IMR-90 (cell line): ENCODE data around the gene CDC42BPG. TPM values are rescaled to one million over a fixed set of nuclear protein-coding genes. Genes with fewer than 3 reads are reported as not detected.
"Not testable (repeated sequence)": the region's sequence is repeated elsewhere in the genome, so short reads cannot be mapped to it uniquely, and the experiment has no call there.

Experiments
- ATAC-seq: fragments of 200-7000 bp; cut with Tn5 transposase; 2 replicates; pipeline ENCODE4 v1.9.1; 2020; ENCODE audit warnings: low read depth, mild to moderate bottlenecking, moderate library complexity
- BruUV-seq: library from RNA; stranded (reverse); fragments of 400-500 nt; replicated peaks from 2 replicates; lab custom pipeline; 2021; lab: Mats Ljungman, UMichigan
- CTCF ChIA-PET: fragments of 300-600 bp; formaldehyde crosslinking; extraction: SDS; loops from one replicate; lab custom pipeline; 2021; ENCODE audit warnings: antibody characterized with exemption; lab: Yijun Ruan, JAX
- POLR2A ChIA-PET: fragments of 300-600 bp; sonication (Branson Sonifier 250); formaldehyde crosslinking; loops from one replicate; lab custom pipeline; 2022; ENCODE audit warnings: antibody characterized with exemption; ENCODE audit not compliant: unreplicated experiment; lab: Charles Lee
- DNase-seq: peaks from one replicate; pipeline ENCODE4 v3.0.0; 2013
- H2AFZ ChIP-seq: replicated peaks from 2 replicates; pipeline ENCODE3; 2013; ENCODE audit warnings: low read length, mild to moderate bottlenecking; ENCODE audit not compliant: poor library complexity
- H2AK5ac ChIP-seq: 2 replicates; pipeline ENCODE4 v1.6.1; 2013; ENCODE audit warnings: low read depth, low read length, inconsistent platforms
- H2AK9ac ChIP-seq: replicated peaks from 2 replicates; pipeline ENCODE3; 2013; ENCODE audit warnings: mild to moderate bottlenecking, low read depth, low read length, moderate library complexity; ENCODE audit not compliant: poor library complexity
- H2BK120ac ChIP-seq: 2 replicates; pipeline ENCODE4 v1.6.1; 2013; ENCODE audit warnings: low read depth, low read length, inconsistent platforms
- H2BK15ac ChIP-seq: 3 replicates; pipeline ENCODE4 v1.6.1; 2013; ENCODE audit warnings: low read depth, low read length, inconsistent platforms
- H2BK20ac ChIP-seq: 2 replicates; pipeline ENCODE4 v1.6.1; 2013; ENCODE audit warnings: low read depth, mild to moderate bottlenecking, inconsistent platforms, low read length, moderate library complexity
- H2BK5ac ChIP-seq: 2 replicates; pipeline ENCODE4 v1.6.1; 2013; ENCODE audit warnings: mild to moderate bottlenecking, low read depth, low read length, inconsistent platforms; ENCODE audit not compliant: poor library complexity, severe bottlenecking
- H3K14ac ChIP-seq: replicated peaks from 2 replicates; pipeline ENCODE4 v1.6.1; 2013; ENCODE audit warnings: low read depth, low read length, inconsistent platforms
- H3K18ac ChIP-seq: 2 replicates; pipeline ENCODE4 v1.6.1; 2013; ENCODE audit warnings: low read depth, low read length, control low read depth
- H3K23ac ChIP-seq: 2 replicates; pipeline ENCODE4 v1.6.1; 2013; ENCODE audit warnings: low read depth, low read length, inconsistent platforms
- H3K27ac ChIP-seq: 2 replicates; pipeline ENCODE4 v1.5.1; 2013; ENCODE audit warnings: mild to moderate bottlenecking, control low read depth, low read length; ENCODE audit not compliant: insufficient read depth
- H3K27me3 ChIP-seq: 2 replicates; pipeline ENCODE4 v1.6.1; 2013; ENCODE audit warnings: low read length; ENCODE audit not compliant: control insufficient read depth, insufficient read depth
- H3K36me3 ChIP-seq: 2 replicates; pipeline ENCODE4 v1.6.1; 2013; ENCODE audit warnings: low read length, mixed read lengths; ENCODE audit not compliant: control insufficient read depth, insufficient read depth
- H3K4ac ChIP-seq: 2 replicates; pipeline ENCODE4 v1.6.1; 2013; ENCODE audit warnings: low read depth, low read length, inconsistent platforms
- H3K4me1 ChIP-seq: 2 replicates; pipeline ENCODE4 v1.6.1; 2013; ENCODE audit warnings: low read length, mixed read lengths; ENCODE audit not compliant: control insufficient read depth, insufficient read depth
- H3K4me2 ChIP-seq: 2 replicates; pipeline ENCODE4 v1.6.1; 2013; ENCODE audit warnings: low read depth, mild to moderate bottlenecking, control low read depth, low read length, moderate library complexity
- H3K4me3 ChIP-seq: 2 replicates; pipeline ENCODE4 v1.5.1; 2013; ENCODE audit warnings: low read depth, mild to moderate bottlenecking, control low read depth, low read length, moderate library complexity; ENCODE audit not compliant: insufficient read depth
- H3K56ac ChIP-seq: 2 replicates; pipeline ENCODE4 v1.6.1; 2013; ENCODE audit warnings: low read length, inconsistent platforms; ENCODE audit not compliant: insufficient read depth; ENCODE audit errors: extremely low read depth
- H3K79me1 ChIP-seq, 2 experiments: 2 replicates each; pipeline ENCODE4 v1.6.1; 2013; ENCODE audit warnings: low read length in 2 of 2, inconsistent platforms in 1 of 2, low read depth in 1 of 2
- H3K9ac ChIP-seq: 2 replicates; pipeline ENCODE4 v1.6.1; 2013; ENCODE audit warnings: low read depth, low read length, control low read depth
- H3K9me1 ChIP-seq: 2 replicates; pipeline ENCODE4 v1.6.1; 2013; ENCODE audit warnings: low read length, inconsistent platforms; ENCODE audit not compliant: insufficient read depth
- H3K9me3 ChIP-seq: 2 replicates; pipeline ENCODE4 v1.6.1; 2013; ENCODE audit warnings: low read length; ENCODE audit not compliant: control insufficient read depth, insufficient read depth
- H4K20me1 ChIP-seq: 2 replicates; pipeline ENCODE4 v1.6.1; 2013; ENCODE audit warnings: low read length, inconsistent platforms; ENCODE audit not compliant: insufficient read depth
- H4K5ac ChIP-seq: 2 replicates; pipeline ENCODE4 v1.6.1; 2013; ENCODE audit warnings: mild to moderate bottlenecking, low read depth, low read length, control low read depth
- H4K8ac ChIP-seq, 2 experiments: 2 replicates each; pipeline ENCODE4 v1.6.1; 2013; ENCODE audit warnings: low read depth in 2 of 2, low read length in 2 of 2, control low read depth in 1 of 2, inconsistent platforms in 1 of 2
- H4K91ac ChIP-seq: 2 replicates; pipeline ENCODE4 v1.6.1; 2013; ENCODE audit warnings: low read depth, low read length, inconsistent platforms; ENCODE audit not compliant: insufficient read depth
- CTCF ChIP-seq: conservative IDR thresholded peaks from 2 replicates; pipeline ENCODE4 v1.5.1; 2012; ENCODE audit warnings: mild to moderate bottlenecking, low read depth, low read length, improper control_type of control experiment
- MAZ ChIP-seq: IDR thresholded peaks from 2 replicates; pipeline ENCODE4 v1.6.1; 2012; ENCODE audit warnings: low read depth, mild to moderate bottlenecking, low read length, improper control_type of control experiment, moderate library complexity, borderline replicate concordance
- RCOR1 ChIP-seq: IDR thresholded peaks from 2 replicates; pipeline ENCODE4 v1.6.1; 2012; ENCODE audit warnings: mild to moderate bottlenecking, low read length, improper control_type of control experiment; ENCODE audit not compliant: insufficient replicate concordance
- RFX5 ChIP-seq: IDR thresholded peaks from 2 replicates; pipeline ENCODE4 v1.8.0; 2012; ENCODE audit warnings: low read depth, mild to moderate bottlenecking, low read length, moderate library complexity
- WGBS, 2 experiments: methylation state at CpG; one replicate each; pipeline versions ENCODE4 v1.1.5 to v1.1.7; 2013; ENCODE audit warnings: missing lambda C conversion rate in 2 of 2; ENCODE audit not compliant: insufficient read length in 1 of 2; ENCODE audit errors: extremely low coverage in 2 of 2; 5-methylcytosine and 5-hydroxymethylcytosine counted together
- dilution Hi-C: fragments of 300-500 bp; cut with HindIII; formaldehyde crosslinking; loops from one replicate; pipeline ENCODE4 v1.14.3; 2018; ENCODE audit warnings: low sequenced_read_pairs; ENCODE audit not compliant: unreplicated experiment
- in situ Hi-C: fragments of 300-500 bp; cut with MboI; formaldehyde crosslinking; loops from 3 replicates; pipeline ENCODE4 v1.14.3; 2019; ENCODE audit warnings: low sequenced_read_pairs, inconsistent platforms, mixed read lengths
- intact Hi-C: fragments of 100-400 bp; cut with micrococcal nuclease; formaldehyde crosslinking; loops from 2 replicates; pipeline ENCODE4 v1.10.0; 2022
- polyA plus RNA-seq, 3 experiments: library from polyadenylated mRNA; depleted of rRNA; stranded (reverse); fragments of >200 nt; gene quantifications; 2 replicates each; pipeline ENCODE4 v1.2.3, GENCODE V29; 2012; ENCODE audit warnings: low replicate concordance in 1 of 3
- total RNA-seq: library from RNA; depleted of rRNA; stranded (reverse); fragments of >200 nt; gene quantifications from 2 replicates; pipeline ENCODE4 v1.2.3, GENCODE V29; 2012

The CDC42BPG gene
- total and polyA plus RNA-seq, 2 of the 4 experiments (the other 2 are of a cell fraction), result under 0.01 to 0.12 TPM

- H3K36me3 ChIP-seq, result no peaks in the 10 kb centered on the region
- H3K9me3 ChIP-seq, result no peaks in the 10 kb centered on the region
- H3K4ac ChIP-seq, result no peak overlapping the region
- H3K27ac ChIP-seq, result no peak overlapping the region
- CTCF ChIA-PET, result no interaction called here
- H3K9ac ChIP-seq, result no peak overlapping the region
- H2AK9ac ChIP-seq, result no peak overlapping the region
- no peak overlapping the region for H2BK15ac ChIP-seq
- no peak overlapping the region for H3K23ac ChIP-seq
- no peak overlapping the region for H2BK20ac ChIP-seq
- H3K18ac ChIP-seq, result no peak overlapping the region
- BruUV-seq, result no TSS peak
- H4K8ac ChIP-seq, result no peak overlapping the region
- no peak overlapping the region for H2AK5ac ChIP-seq
- H4K91ac ChIP-seq, result no peak overlapping the region
- no peak overlapping the region for H3K4me2 ChIP-seq
- no peaks in the 10 kb centered on the region for H4K20me1 ChIP-seq
- H2BK120ac ChIP-seq, result no peak overlapping the region
- dilution Hi-C loops, result no loop called here
- peaks cover 1% of the 10 kb centered on the region; the same call in 1 of the 2 replicates for H3K27me3 ChIP-seq
- no peak overlapping the region for H3K56ac ChIP-seq
- ATAC-seq (no peak), DNase-seq (no peak)
- H3K4me3 ChIP-seq, result no peak overlapping the region
- H2BK5ac ChIP-seq, result no peak overlapping the region
- intact Hi-C loops, result no loop called here
- 100% methylated on average over 1 of the region's 3 CpGs; no CpG with 5 or more reads in 1 of the 2 experiments for WGBS, 2 experiments
- no peaks in the 10 kb centered on the region for H3K79me1 ChIP-seq
- no peak overlapping the region for H2AFZ ChIP-seq
- in situ Hi-C loops, result no loop called here
- POLR2A ChIA-PET, result no interaction called here
- H3K9me1 ChIP-seq, result no peaks in the 10 kb centered on the region
- H3K14ac ChIP-seq, result no peak overlapping the region
- TF ChIP-seq RCOR1, result no peak
- TF ChIP-seq MAZ, result no peak
- no peak for TF ChIP-seq CTCF
- TF ChIP-seq RFX5, result no peak
- H4K5ac ChIP-seq, result no peak overlapping the region
- no peaks in the 10 kb centered on the region for H3K4me1 ChIP-seq
Observed at GRCh38 chr11:64817476-64817875, 27.0 kb downstream of the CDC42BPG start.

GRCh38 chr11:64815433-64815832, 29.0 kb downstream of the CDC42BPG start:
- H4K8ac ChIP-seq, DNase-seq, CTCF ChIA-PET, H3K27ac ChIP-seq, H3K4me1 ChIP-seq, H3K9ac ChIP-seq, H3K56ac ChIP-seq, H3K14ac ChIP-seq, dilution Hi-C loops, H3K36me3 ChIP-seq, H3K18ac ChIP-seq, H3K4ac ChIP-seq, H3K23ac ChIP-seq, H2AK5ac ChIP-seq, H3K4me3 ChIP-seq, H4K5ac ChIP-seq, H3K79me1 ChIP-seq, H2AFZ ChIP-seq, H2BK20ac ChIP-seq, H3K4me2 ChIP-seq, H2BK120ac ChIP-seq, H4K91ac ChIP-seq, ATAC-seq, H2AK9ac ChIP-seq, intact Hi-C loops, H2BK15ac ChIP-seq, H2BK5ac ChIP-seq, H3K27me3 ChIP-seq, BruUV-seq, H3K9me3 ChIP-seq, H4K20me1 ChIP-seq, H3K9me1 ChIP-seq, in situ Hi-C loops: not testable (repeated sequence)
- POLR2A ChIA-PET, result interaction anchor here (0.6 to 0.7 kb wide), 2 partner anchors 36 to 504 kb away, joined by 3 to 4 read pairs; no protein-coding TSS in a partner anchor
- WGBS, 2 experiments, result 75% methylated on average over 2 of the region's 5 CpGs; no CpG with 5 or more reads in 1 of the 2 experiments
